Measurements from ENCODE around the gene SAMD11.
"Not testable (repeated sequence)": the region's sequence is repeated elsewhere in the genome, so short reads cannot be mapped to it uniquely, and the experiment has no call there.

The SAMD11 gene

GRCh38 chr1:923131-923990 is at the start of gene SAMD11:
SAMD11 (plus strand) TSS chr1:923923; CDS start chr1:924432, 509 bp downstream.
- DNase-seq, result peak; percentile 37 to 78

GRCh38 chr1:876428-877208 is 47.1 kb upstream of the SAMD11 start:
- DNase-seq, result not testable (repeated sequence)

- DNase-seq, result not testable (repeated sequence)
Measured at GRCh38 chr1:877209-877986, 46.3 kb upstream of the SAMD11 start.

GRCh38 chr1:880511-880910 is 43.2 kb upstream of the SAMD11 start:
- not testable (repeated sequence) for DNase-seq

GRCh38 chr1:880915-881314 is 42.8 kb upstream of the SAMD11 start:
- not testable (repeated sequence) for DNase-seq

GRCh38 chr1:886311-886710 is 37.4 kb upstream of the SAMD11 start:
- DNase-seq, result no peak

- no peak for DNase-seq
Measured at GRCh38 chr1:886760-887159, 37.0 kb upstream of the SAMD11 start.

GRCh38 chr1:888297-888696 is 35.4 kb upstream of the SAMD11 start:
- no peak for DNase-seq

- not testable (repeated sequence) for DNase-seq
Measured at GRCh38 chr1:889774-890173, 33.9 kb upstream of the SAMD11 start.

GRCh38 chr1:890234-890633 is 33.5 kb upstream of the SAMD11 start:
- not testable (repeated sequence) for DNase-seq

GRCh38 chr1:890661-891060 is 33.1 kb upstream of the SAMD11 start:
- no peak for DNase-seq

- DNase-seq, result no peak
Measured at GRCh38 chr1:897226-897625, 26.5 kb upstream of the SAMD11 start.

GRCh38 chr1:897951-898350 is 25.8 kb upstream of the SAMD11 start:
- not testable (repeated sequence) for DNase-seq

- DNase-seq, result no peak
Measured at GRCh38 chr1:899636-900317, 23.9 kb upstream of the SAMD11 start.

GRCh38 chr1:901108-901859 is 22.4 kb upstream of the SAMD11 start:
- DNase-seq, result no peak

GRCh38 chr1:902802-903201 is 20.9 kb upstream of the SAMD11 start:
- DNase-seq, result no peak

GRCh38 chr1:903305-903704 is 20.4 kb upstream of the SAMD11 start:
- no peak for DNase-seq

GRCh38 chr1:903721-904271 is 19.9 kb upstream of the SAMD11 start:
- DNase-seq, result no peak

GRCh38 chr1:904310-904950 is 19.3 kb upstream of the SAMD11 start:
- peak in 1 of 2 donors; percentile 50 for DNase-seq

GRCh38 chr1:905071-905749 is 18.5 kb upstream of the SAMD11 start:
- DNase-seq, result no peak
